C4-2B (cell line): ENCODE data around the gene CRLF1.
"Not testable (repeated sequence)": the region's sequence is repeated elsewhere in the genome, so short reads cannot be mapped to it uniquely, and the experiment has no call there.

Source experiments
- H3K27ac ChIP-seq: fragments of 450-650 bp; 2 replicates; pipeline ENCODE4 v1.5.1; 2017
- CTCF ChIP-seq: fragments of 450-650 bp; conservative IDR thresholded peaks from 2 replicates; pipeline ENCODE4 v1.5.1; 2017; ENCODE audit warnings: mild to moderate bottlenecking
- ZFX ChIP-seq: fragments of 450-650 bp; IDR thresholded peaks from 2 replicates; pipeline ENCODE4 v1.6.1; 2017

CRLF1 gene

GRCh38 chr19:18601875-18602274 is 4.7 kb downstream of the CRLF1 start:
- no peak overlapping the region for H3K27ac ChIP-seq

GRCh38 chr19:18600692-18601397 is 5.8 kb downstream of the CRLF1 start:
- not testable (repeated sequence) for H3K27ac ChIP-seq

More at GRCh38 chr19:18601875-18602274, 4.7 kb downstream of the CRLF1 start:
- no peak for TF ChIP-seq ZFX
- no peak for TF ChIP-seq CTCF

- no peak overlapping the region for H3K27ac ChIP-seq
- no peak for TF ChIP-seq ZFX
- TF ChIP-seq CTCF: no peak
Observed at GRCh38 chr19:18599485-18599884, 7.1 kb downstream of the CRLF1 start.

- no peak for TF ChIP-seq ZFX
- TF ChIP-seq CTCF: no peak
- H3K27ac ChIP-seq: no peak overlapping the region
Observed at GRCh38 chr19:18597809-18598660, 8.6 kb downstream of the CRLF1 start.

- TF ChIP-seq CTCF (no peak), ZFX (no peak)
- H3K27ac ChIP-seq: no peak overlapping the region
Observed at GRCh38 chr19:18596752-18597157, 9.8 kb downstream of the CRLF1 start.

- no peak overlapping the region for H3K27ac ChIP-seq
- no peak for TF ChIP-seq CTCF
- TF ChIP-seq ZFX: no peak
Observed at GRCh38 chr19:18595475-18595874, 11.1 kb downstream of the CRLF1 start.

GRCh38 chr19:18594824-18595373 is 11.7 kb downstream of the CRLF1 start:
- TF ChIP-seq ZFX (no peak), CTCF (no peak)
- H3K27ac ChIP-seq: peak overlapping the region; percentile 52
